SK-N-MC (cell line): ENCODE results near the gene SPACA7.
"Not testable (repeated sequence)": the region's sequence is repeated elsewhere in the genome, so short reads cannot be mapped to it uniquely, and the experiment has no call there.

ENCODE experiments used
- DNase-seq: peaks from one replicate; pipeline ENCODE4 v3.0.0-alpha.2; 2011; ENCODE audit warnings: low read depth, low spot score
- H3K27ac ChIP-seq: fragments of 200-600 bp; sonication (generic); 2 replicates; pipeline ENCODE4 v1.5.1; 2016; ENCODE audit warnings: mixed run types
- H3K36me3 ChIP-seq: fragments of 200-600 bp; sonication (generic); 2 replicates; pipeline ENCODE4 v1.6.1; 2017; ENCODE audit warnings: antibody characterized with exemption, low read length, mixed read lengths; ENCODE audit not compliant: insufficient read depth
- H3K4me3 ChIP-seq: fragments of 200-600 bp; sonication (generic); 2 replicates; pipeline ENCODE4 v1.5.1; 2016
- H3K9ac ChIP-seq: fragments of 200-600 bp; sonication (generic); 2 replicates; pipeline ENCODE4 v1.8.0; 2017; ENCODE audit warnings: mixed run types, mixed read lengths; ENCODE audit not compliant: insufficient read length
- H3K9me3 ChIP-seq: fragments of 200-600 bp; sonication (generic); 2 replicates; pipeline ENCODE4 v1.6.1; 2017; ENCODE audit warnings: low read depth, mild to moderate bottlenecking, antibody characterized with exemption, low read length, moderate library complexity, mixed read lengths
- EZH2 ChIP-seq: fragments of 200-600 bp; sonication (generic); IDR thresholded peaks from one replicate; pipeline ENCODE4 v1.6.1; 2017; ENCODE audit warnings: antibody characterized with exemption
- FOXP2 ChIP-seq: optimal IDR thresholded peaks from 2 replicates; pipeline ENCODE3; 2011; ENCODE audit warnings: mild to moderate bottlenecking, moderate library complexity; ENCODE audit not compliant: insufficient read depth; ENCODE audit errors: extremely low read length, control extremely low read depth
- POLR2AphosphoS5 ChIP-seq: IDR thresholded peaks from 2 replicates; pipeline ENCODE4 v1.6.1; 2012; ENCODE audit warnings: mild to moderate bottlenecking, low read depth, low read length, borderline replicate concordance

The SPACA7 gene

DNA sequence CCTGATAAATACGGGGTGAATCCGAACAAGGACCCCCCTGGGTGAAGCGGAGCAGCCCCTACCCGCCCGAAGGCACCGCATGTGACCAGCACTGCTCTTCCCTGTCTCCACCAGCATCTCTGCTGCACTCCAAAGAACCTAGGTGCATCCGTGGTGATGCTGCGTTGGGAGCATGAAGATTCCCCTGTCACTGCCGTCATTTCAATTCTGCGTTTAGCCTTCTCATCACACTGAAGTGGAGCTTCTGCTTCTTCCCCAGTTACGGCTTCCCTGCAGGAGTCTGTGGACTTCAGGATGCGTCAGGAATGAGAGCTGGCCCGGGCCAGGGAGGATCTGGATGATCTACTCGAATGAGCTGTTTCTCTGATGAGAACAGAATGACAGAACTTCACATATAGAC lies 47.9 kb downstream of the SPACA7 start:
- Histone ChIP-seq H3K36me3 (no peaks in the 10 kb centered on the region), H3K9me3 (peaks cover 3% of the 10 kb centered on the region; the same call in 1 of the 2 replicates), H3K9ac (no peak overlapping the region), H3K27ac (no peak overlapping the region), H3K4me3 (no peak overlapping the region)
- no peak for DNase-seq
- no peak for TF ChIP-seq EZH2
- no peak for TF ChIP-seq FOXP2
- TF ChIP-seq POLR2AphosphoS5 = no peak

DNA sequence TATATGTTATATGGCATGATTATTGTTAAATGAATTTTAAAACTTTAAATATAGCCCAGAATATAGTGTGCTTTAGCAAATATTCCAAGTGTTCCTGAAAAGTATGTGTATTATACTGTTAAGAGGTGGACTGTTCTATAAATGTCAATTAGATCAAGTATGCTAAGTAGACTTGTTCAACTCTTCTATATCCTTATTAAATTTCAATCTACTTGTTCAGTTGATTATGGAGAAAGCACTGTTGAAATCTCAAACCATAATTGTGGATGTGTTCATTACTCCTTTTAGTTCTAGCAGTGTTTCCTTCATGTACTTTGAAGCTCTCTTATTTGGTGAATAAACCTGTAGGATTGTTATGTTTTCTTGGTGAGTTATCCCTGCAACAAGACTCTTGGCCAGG lies 52.5 kb downstream of the SPACA7 start:
- Histone ChIP-seq H3K9me3 (no peaks in the 10 kb centered on the region; the same call in 1 of the 2 replicates), H3K27ac (no peak overlapping the region), H3K36me3 (no peaks in the 10 kb centered on the region), H3K9ac (no peak overlapping the region), H3K4me3 (no peak overlapping the region)
- TF ChIP-seq EZH2 (no peak), POLR2AphosphoS5 (no peak), FOXP2 (no peak)
- DNase-seq = no peak

GRCh38 chr13:112431734-112432133 lies 55.6 kb downstream of the SPACA7 start:
- H3K9me3 ChIP-seq = no peaks in the 10 kb centered on the region
- no peak overlapping the region for H3K9ac ChIP-seq
- H3K4me3 ChIP-seq = no peak overlapping the region
- no peaks in the 10 kb centered on the region for H3K36me3 ChIP-seq
- H3K27ac ChIP-seq = no peak overlapping the region
- DNase-seq = no peak
- TF ChIP-seq POLR2AphosphoS5 (no peak), EZH2 (no peak), FOXP2 (no peak)

DNA sequence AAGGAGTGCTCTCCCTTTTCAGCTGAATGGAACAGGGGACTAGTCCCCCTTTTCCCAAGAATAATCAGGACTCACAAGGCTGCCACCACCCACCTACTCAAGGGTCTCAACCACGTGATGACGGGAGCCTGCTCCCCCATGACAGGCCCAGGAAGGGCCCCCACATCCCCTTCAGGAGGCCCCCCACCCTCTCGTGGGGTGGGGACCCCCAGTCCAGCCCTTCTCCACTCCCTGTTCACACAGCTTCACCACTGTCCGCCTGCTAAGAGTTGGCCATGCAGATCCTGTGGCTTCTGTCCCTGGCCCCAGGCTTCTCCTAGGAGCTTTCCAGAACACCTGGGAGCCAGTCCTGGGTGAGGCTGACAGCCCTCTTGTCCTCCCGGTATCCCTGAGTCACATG lies 56.6 kb downstream of the SPACA7 start:
- not testable (repeated sequence) for DNase-seq, H3K4me3 ChIP-seq, H3K9me3 ChIP-seq, H3K9ac ChIP-seq, H3K36me3 ChIP-seq, H3K27ac ChIP-seq

DNA sequence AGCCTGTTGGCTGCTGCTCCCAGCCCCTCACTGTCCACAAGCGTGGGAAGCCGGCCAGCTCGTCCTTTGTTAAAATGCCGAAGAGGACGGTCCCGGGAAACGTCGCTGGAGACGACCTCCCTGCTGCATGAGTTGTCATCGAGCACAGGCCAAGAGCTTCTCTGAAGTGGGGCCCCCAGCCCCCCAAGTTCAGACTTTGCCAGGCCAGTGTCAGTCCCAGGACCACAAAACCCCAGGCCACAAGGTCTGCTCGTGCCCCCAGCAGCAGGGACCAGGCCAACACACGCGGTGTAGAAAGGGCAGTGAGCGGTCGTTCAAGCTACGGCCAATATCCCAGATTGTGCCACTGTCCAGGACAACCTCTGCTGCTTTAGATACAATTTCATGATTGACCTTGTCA lies 57.4 kb downstream of the SPACA7 start:
- not testable (repeated sequence) for DNase-seq, H3K9me3 ChIP-seq, H3K36me3 ChIP-seq, H3K9ac ChIP-seq, H3K4me3 ChIP-seq, H3K27ac ChIP-seq

DNA sequence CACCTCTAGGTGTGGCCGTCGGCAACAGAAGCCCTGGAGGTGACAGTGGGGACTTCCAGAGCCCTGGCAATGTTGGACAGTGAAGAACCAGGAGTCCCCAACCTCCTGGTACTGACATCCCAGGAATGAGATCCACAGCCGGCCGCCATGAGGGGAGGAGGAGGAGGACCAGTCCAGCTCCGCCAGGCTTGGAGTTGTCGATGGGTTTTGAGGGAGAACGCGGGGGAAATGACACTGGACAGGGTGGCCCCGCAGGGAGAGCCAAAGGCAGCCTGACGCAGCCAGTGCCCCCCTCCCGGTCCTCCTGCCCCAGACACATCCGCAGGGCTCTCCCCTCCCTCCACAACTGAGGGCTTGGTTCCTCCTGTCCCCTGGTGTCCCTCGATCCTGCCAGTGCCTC lies 57.9 kb downstream of the SPACA7 start:
- Histone ChIP-seq H3K27ac (no peak overlapping the region), H3K36me3 (no peaks in the 10 kb centered on the region), H3K9ac (no peak overlapping the region), H3K9me3 (no peaks in the 10 kb centered on the region), H3K4me3 (no peak overlapping the region)
- no peak for TF ChIP-seq FOXP2
- TF ChIP-seq POLR2AphosphoS5 = no peak
- no peak for TF ChIP-seq EZH2
- DNase-seq = no peak

GRCh38 chr13:112434937-112435523 lies 58.9 kb downstream of the SPACA7 start:
- H3K36me3 ChIP-seq = no peaks in the 10 kb centered on the region
- H3K9me3 ChIP-seq = no peaks in the 10 kb centered on the region
- no peak overlapping the region for H3K27ac ChIP-seq
- TF ChIP-seq POLR2AphosphoS5 (no peak), EZH2 (no peak), FOXP2 (no peak)
- no peak overlapping the region for H3K4me3 ChIP-seq
- H3K9ac ChIP-seq = no peak overlapping the region
- DNase-seq = no peak

DNA sequence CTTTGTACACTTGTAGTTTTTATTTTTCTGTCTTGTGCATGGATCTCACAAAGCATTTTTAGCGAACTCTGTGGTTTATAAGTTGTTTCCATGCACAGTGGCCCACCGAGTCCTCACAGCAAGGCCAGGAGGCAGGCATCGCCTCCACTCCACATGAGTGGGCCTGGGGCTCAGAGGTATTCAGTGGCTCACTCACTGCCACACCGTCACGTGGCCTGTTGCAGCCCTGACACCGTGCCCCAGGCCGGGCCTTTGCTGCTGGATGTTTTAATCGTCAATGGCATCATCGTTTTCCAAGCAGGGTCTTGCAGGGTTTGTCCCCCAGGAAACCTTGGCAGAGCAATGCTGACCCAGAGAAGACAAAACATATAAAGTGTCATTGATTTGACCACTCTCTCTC lies 59.8 kb downstream of the SPACA7 start:
- H3K27ac ChIP-seq = no peak overlapping the region
- no peak for TF ChIP-seq EZH2
- TF ChIP-seq POLR2AphosphoS5 = no peak
- TF ChIP-seq FOXP2 = no peak
- H3K36me3 ChIP-seq = no peaks in the 10 kb centered on the region
- no peak for DNase-seq
- H3K9ac ChIP-seq = no peak overlapping the region
- H3K9me3 ChIP-seq = no peaks in the 10 kb centered on the region
- H3K4me3 ChIP-seq = no peak overlapping the region

DNA sequence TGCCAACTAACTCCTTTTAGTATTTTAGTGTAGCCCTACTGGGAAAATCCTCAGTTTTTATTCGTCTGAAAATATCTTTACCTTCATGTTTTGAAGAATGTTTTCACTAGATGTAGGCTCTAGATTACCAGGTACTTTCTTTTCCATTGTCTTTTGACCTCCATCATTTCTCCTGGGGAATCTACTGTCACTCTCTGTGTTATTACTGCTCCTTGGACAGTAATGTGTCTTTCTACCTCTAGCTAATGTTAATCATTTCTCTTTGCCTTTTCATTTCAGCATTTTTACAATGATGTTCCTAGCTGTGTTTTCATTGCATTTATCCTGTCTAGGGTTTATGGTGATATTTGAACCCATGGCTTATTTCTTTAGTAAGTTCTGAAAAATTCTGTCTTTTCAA lies 61.9 kb downstream of the SPACA7 start:
- no peak overlapping the region for H3K4me3 ChIP-seq
- H3K36me3 ChIP-seq = no peaks in the 10 kb centered on the region
- DNase-seq = no peak
- H3K9me3 ChIP-seq = no peaks in the 10 kb centered on the region
- TF ChIP-seq EZH2 = no peak
- no peak for TF ChIP-seq POLR2AphosphoS5
- no peak for TF ChIP-seq FOXP2
- no peak overlapping the region for H3K9ac ChIP-seq
- H3K27ac ChIP-seq = no peak overlapping the region
